ENCODE data around the gene PEPD.
A peak's percentile ranks its signal among the peaks of the same experiment; 100 is the strongest.

The PEPD gene

GRCh38 chr19:33510462-33511194, 11.0 kb downstream of the PEPD start:
- no peak for DNase-seq

- no peak for DNase-seq
Measured at GRCh38 chr19:33509774-33510173, 11.8 kb downstream of the PEPD start.

GRCh38 chr19:33508941-33509614, 12.5 kb downstream of the PEPD start:
- no peak for DNase-seq

- no peak for DNase-seq
Measured at GRCh38 chr19:33508431-33508830, 13.2 kb downstream of the PEPD start.

GRCh38 chr19:33508009-33508408, 13.6 kb downstream of the PEPD start:
- no peak for DNase-seq

GRCh38 chr19:33507021-33507956, 14.3 kb downstream of the PEPD start:
- DNase-seq, result peak; percentile 22

- no peak for DNase-seq
Measured at GRCh38 chr19:33506498-33506897, 15.1 kb downstream of the PEPD start.

GRCh38 chr19:33505823-33506222, 15.8 kb downstream of the PEPD start:
- no peak for DNase-seq

- DNase-seq, result no peak
Measured at GRCh38 chr19:33505148-33505547, 16.4 kb downstream of the PEPD start.

- peak; percentile 1 for DNase-seq
Measured at GRCh38 chr19:33504058-33504444, 17.5 kb downstream of the PEPD start.

GRCh38 chr19:33503433-33504057, 18.0 kb downstream of the PEPD start:
- DNase-seq, result no peak

GRCh38 chr19:33503030-33503429, 18.6 kb downstream of the PEPD start:
- DNase-seq, result peak; percentile 11

GRCh38 chr19:33502521-33502920, 19.1 kb downstream of the PEPD start:
- no peak for DNase-seq

- peak; percentile 13 for DNase-seq
Measured at GRCh38 chr19:33501693-33502356, 19.8 kb downstream of the PEPD start.

- peak; percentile 11 for DNase-seq
Measured at GRCh38 chr19:33500991-33501390, 20.6 kb downstream of the PEPD start.

- no peak for DNase-seq
Measured at GRCh38 chr19:33500586-33500985, 21.0 kb downstream of the PEPD start.

- DNase-seq, result peak; percentile 23
Measured at GRCh38 chr19:33499671-33500506, 21.7 kb downstream of the PEPD start.

- DNase-seq, result no peak
Measured at GRCh38 chr19:33499248-33499647, 22.3 kb downstream of the PEPD start.

GRCh38 chr19:33498391-33499000, 23.1 kb downstream of the PEPD start:
- DNase-seq, result no peak

GRCh38 chr19:33497778-33498175, 23.8 kb downstream of the PEPD start:
- no peak for DNase-seq
